LoVo (cell line): ENCODE data around the gene TMEM45B.
"Not testable (repeated sequence)": the region's sequence is repeated elsewhere in the genome, so short reads cannot be mapped to it uniquely, and the experiment has no call there.

Experiments used
- DNase-seq: peaks from one replicate; pipeline ENCODE4 v3.0.0-alpha.2; 2016; ENCODE audit warnings: low spot score

The TMEM45B gene

DNA sequence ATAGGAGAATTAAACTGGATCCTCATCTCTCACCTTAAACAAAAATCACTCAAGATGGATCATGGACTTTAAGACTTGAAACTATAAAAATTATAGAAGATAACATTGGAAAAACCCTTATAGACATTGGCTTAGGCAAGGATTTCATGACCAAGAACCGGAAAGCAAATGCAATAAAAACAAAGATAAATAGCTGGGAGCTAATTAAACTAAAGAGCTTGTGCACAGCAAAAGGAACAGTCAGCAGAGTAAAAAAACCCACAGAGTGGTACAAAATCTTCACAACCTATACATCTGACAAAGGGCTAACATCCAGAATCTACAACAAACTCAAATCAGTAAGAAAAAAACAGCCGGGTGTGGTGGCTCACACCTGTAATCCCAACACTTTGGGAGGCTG is 7.4 kb upstream of the TMEM45B start:
- not testable (repeated sequence) for DNase-seq

DNA sequence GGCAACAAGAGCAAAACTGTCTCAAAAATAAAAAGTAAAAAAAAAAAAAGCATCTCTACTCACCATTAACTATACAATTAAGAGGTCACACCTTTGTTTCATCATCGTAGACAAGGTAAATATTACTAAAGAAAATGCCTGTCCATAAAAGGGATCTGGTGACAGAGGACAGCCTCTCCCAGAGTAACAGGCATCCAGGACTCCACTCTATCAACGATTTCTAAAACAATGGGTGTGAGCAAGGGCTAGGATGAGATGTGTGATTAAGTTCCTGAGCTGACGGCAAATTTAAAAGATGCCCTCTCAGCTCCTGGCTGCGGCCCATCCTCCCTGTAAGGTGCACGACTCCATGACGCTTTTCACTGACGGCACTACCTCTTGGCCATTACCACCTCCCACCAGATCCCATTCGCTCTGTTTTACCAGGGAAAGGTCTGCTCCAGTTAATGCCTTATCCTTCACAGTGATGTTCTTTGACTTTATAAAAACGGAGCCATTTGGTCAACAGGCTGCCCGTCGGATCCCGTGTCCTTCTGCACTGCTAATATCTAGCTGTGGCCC is 2.3 kb upstream of the TMEM45B start:
- DNase-seq: no peak

GRCh38 chr11:129814244-129815014 is 1.2 kb upstream of the TMEM45B start:
- no peak for DNase-seq

- DNase-seq: peak; percentile 74
Measured at GRCh38 chr11:129817534-129818051, 1.9 kb downstream of the TMEM45B start.

- not testable (repeated sequence) for DNase-seq
Measured at GRCh38 chr11:129818236-129818635, 2.6 kb downstream of the TMEM45B start.

GRCh38 chr11:129819237-129819636 is 3.6 kb downstream of the TMEM45B start:
- no peak for DNase-seq

GRCh38 chr11:129820228-129820627 is 4.6 kb downstream of the TMEM45B start:
- DNase-seq: not testable (repeated sequence)

DNA sequence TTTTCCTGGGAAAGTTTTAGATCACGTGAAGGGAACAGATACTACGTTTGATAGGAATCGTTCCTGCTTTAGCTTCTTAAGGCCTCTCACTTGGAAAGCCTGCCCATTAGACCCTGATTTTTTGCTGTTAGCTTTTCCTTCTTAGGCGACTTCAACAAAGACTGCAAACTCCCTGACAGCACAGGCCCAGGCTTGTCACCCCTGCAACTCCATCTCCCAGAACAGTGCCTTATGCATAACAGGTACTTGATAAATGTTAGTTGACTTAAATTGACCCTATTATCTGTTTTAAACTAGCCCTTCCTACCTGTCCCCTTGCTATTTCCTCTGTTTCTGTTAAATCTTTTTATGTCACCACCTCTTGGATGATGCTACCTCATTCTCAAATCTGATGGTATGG is 7.6 kb downstream of the TMEM45B start:
- not testable (repeated sequence) for DNase-seq

DNA sequence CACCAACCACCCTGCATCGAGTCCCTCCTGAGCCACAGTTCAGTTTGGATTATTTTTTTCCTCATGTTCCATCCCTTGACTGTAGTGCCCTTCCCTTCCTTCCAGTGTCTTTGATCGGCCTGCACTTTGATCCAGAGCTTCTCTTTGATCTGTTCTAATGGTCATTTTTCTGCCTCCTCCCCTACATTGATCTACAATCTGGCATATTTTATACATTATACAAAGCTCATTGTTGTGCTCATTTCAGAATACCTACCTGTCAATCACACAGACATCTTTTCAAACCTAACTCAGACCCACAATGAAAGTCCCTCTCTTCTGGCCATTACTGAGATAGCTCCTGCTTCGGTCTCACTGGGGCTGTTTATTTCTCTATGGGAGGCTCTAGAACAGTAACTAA is 8.2 kb downstream of the TMEM45B start:
- not testable (repeated sequence) for DNase-seq

DNA sequence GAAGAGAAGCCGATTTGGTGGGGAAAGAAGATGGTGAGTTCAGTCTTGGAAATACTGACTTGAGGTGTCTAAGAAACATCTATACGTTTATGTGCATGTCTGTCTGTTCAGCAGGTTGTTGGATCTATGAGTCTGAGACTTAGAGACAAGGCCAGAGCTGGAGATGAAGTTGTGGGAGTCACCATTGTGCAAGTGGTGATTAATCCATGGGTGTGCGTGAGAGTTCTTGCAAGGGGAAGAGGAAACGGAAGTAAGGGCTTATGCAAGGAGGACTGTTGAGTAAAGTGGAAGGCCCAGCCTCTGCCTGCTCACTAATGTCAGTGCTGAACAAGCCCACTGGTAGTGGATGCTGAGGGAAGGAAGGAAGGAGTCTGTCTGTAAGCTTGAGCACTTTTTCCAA is 9.7 kb downstream of the TMEM45B start:
- DNase-seq: no peak

DNA sequence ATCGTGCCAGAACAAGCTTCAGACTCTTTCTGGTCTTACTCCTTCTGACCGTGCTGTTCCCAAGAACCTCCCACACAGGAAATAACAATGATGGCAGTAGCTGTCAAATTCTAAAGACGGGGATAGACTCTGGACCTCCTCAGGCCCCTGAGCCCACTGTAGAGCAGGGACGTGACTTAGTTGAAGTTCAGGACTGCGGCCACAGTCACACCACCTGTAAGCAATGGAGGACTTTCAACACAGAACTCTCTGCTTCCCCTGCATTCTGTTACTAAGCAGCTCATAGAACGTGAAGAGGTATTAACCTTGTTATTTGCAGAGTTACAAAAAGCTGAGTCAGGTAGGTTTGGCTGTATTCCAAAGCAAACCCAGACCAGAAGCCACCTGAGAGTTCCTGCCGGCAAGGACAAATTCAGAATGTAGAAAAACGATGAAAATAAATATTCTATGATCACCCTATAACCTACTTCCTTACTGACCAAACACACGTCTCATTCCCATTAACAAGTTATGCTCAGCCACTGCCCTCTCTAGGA is 12.7 kb downstream of the TMEM45B start:
- DNase-seq: peak; percentile 74

DNA sequence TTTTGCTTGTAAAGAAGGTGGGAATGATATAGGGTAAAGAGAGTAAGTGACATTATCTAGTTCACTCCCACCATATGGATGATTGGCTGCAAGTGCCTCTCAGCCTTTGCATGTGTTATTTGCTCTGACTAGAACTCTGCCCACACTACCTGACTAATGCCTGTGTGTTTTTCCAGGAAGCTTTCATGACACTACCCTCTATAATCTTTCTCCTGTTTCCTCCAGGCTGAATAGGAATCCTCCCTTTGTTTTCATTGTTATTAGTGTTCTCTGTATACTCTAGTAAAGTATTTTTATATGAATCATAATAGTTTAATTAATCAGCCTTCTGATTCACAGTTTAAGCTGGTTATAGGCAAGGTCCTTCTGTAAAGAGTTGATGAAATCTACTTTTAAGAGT is 13.8 kb downstream of the TMEM45B start:
- DNase-seq: not testable (repeated sequence)

DNA sequence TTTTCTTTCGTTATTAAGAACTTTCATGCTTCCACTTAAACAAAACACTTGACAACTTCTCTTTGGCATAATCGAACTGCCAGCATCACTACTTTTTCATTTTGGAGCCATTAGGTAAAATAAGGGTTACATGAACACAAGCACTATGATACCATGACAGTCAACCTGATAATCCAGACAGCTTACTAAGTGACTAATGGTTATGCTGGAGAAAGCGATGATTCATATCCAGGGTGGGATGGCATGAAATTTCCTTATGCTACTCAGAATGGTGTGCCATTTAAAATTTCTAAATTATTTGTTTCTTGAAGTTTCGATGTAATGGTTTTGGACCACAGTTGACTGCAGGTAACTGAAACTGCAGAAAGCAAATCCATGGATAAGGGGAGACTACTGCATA is 15.6 kb downstream of the TMEM45B start:
- not testable (repeated sequence) for DNase-seq

GRCh38 chr11:129833260-129833659 is 17.6 kb downstream of the TMEM45B start:
- DNase-seq: not testable (repeated sequence)

DNA sequence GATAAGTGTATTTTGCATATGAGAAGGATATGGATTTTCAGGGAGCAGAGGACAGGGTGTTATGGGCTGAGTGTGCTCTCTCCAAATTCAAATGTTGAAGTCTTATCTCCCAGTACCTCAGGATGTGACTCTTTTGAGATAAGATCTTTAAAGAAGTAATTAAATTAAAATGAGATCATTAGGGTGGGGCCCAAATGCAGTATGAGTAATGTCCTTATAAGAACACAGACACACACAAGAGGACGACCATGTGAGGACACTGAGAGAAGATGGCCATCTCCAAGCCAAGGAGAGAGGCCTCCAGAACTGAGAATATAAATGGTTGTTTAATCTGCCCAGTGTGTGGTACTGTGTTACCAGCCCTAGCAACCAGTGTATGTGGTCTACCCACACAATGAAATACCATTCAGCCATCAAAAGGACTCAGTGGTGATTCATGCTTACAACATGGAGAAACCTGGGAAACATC is 20.8 kb downstream of the TMEM45B start:
- peak; percentile 41 for DNase-seq

GRCh38 chr11:129836979-129837378 is 21.3 kb downstream of the TMEM45B start:
- DNase-seq: no peak

DNA sequence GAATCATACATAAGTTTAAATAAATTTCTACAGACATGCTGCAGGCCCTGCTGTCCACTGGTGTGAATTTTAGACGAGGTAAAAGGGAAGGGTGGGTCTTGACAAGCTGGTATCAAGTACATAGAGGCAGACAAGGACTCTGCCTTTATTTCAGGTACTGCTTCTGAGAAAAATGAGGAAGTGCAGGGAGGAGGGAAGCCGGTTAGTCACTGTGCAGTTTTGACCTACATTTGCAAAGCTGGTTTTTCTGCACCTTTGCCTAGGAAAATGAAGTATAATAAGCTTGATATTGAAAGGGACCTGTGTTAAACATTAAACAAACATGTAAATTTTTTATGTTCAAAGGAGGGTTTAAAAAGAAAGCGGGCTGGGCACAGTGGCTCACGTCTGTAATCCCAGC is 24.6 kb downstream of the TMEM45B start:
- no peak for DNase-seq

DNA sequence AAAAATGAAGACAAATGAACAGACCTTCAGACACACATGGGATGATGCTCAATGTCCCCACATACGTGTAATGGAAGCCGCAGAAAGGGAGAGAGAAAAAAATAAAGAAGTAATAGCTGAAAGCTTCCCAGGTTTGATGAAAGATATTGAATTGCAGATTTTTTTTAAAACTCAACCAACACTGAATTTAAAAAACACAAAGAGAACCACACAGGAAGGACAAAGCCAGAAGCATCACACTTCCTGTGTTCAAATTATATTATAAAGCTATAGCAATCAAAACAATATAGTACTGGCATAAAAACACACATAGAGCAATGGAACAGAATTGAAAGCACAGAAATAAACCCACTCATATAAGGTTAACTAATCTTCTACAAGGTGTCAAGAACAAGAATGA is 26.5 kb downstream of the TMEM45B start:
- DNase-seq: no peak

GRCh38 chr11:129846508-129847335 is 31.1 kb downstream of the TMEM45B start:
- peak; percentile 74 for DNase-seq

GRCh38 chr11:129847361-129847760 is 31.7 kb downstream of the TMEM45B start:
- not testable (repeated sequence) for DNase-seq

DNA sequence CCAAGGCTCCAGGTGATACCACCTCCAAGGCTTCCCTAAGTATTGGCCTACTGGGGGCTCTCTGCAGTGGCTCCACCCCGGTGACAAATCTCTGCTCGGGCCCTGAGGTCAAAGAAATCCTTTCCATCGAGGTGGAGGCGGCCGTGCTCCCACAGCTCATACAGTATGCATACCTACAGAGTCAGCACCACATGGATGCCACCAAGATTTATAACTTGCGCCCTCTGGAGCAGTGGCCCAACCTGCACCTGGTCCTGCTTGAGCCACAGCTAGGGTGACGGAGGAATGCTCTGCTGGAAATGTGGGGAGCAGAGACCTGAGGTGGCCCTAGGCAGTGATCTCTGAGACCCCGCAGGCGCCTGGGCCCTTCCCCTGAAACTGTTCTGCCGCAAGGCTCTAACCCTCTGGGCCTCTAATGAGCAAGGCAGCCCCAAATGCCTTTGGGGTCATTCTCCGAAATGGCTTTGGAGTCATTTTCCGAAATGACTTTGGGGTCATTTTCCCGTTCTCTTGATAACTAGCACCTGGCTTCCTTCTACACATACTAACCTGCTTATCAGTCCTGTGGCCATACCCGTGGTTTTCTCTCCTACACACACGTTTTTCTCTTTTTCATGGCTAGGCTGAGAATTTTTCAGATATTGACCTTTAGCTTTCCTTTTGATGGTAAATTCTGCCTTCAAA is 33.9 kb downstream of the TMEM45B start:
- no peak for DNase-seq
